HTR-8/SVneo (cell line): ENCODE measurements around the gene STARD4.

Experiments
- DNase-seq: peaks from one replicate; pipeline ENCODE4 v3.0.0; 2011; ENCODE audit warnings: low spot score, mixed read lengths; ENCODE audit not compliant: insufficient read length
- FAIRE-seq: peaks from 2 replicates; lab custom pipeline; 2011; peaks lifted over from hg19 to GRCh38; lab: Jason Lieb, UNC

STARD4 gene

GRCh38 chr5:111530298-111530740 is 18.0 kb upstream of the STARD4 start:
- DNase-seq: peak; percentile 89
- peak; percentile 99 for FAIRE-seq

GRCh38 chr5:111528056-111528455 is 15.7 kb upstream of the STARD4 start:
- FAIRE-seq (no peak), DNase-seq (no peak)

- FAIRE-seq: no peak
- DNase-seq: no peak
These were observed 8.6 kb upstream of the STARD4 start for GRCh38 chr5:111520908-111521307.

GRCh38 chr5:111518777-111519176 is 6.4 kb upstream of the STARD4 start:
- no peak for DNase-seq
- FAIRE-seq: no peak

GRCh38 chr5:111517853-111518501 is 5.6 kb upstream of the STARD4 start:
- no peak for FAIRE-seq

GRCh38 chr5:111514087-111514486 is 1.8 kb upstream of the STARD4 start:
- FAIRE-seq (no peak), DNase-seq (no peak)

More at GRCh38 chr5:111517853-111518501, 5.6 kb upstream of the STARD4 start:
- DNase-seq: no peak

- FAIRE-seq: peak; percentile 51
- DNase-seq: no peak
These were observed 791 bp upstream of the STARD4 start for GRCh38 chr5:111513131-111513520.

GRCh38 chr5:111511831-111512374 is 432 bp downstream of the STARD4 start:
- FAIRE-seq: no peak
- DNase-seq: peak; percentile 32

- DNase-seq (no peak), FAIRE-seq (no peak)
These were observed 1.0 kb downstream of the STARD4 start for GRCh38 chr5:111511174-111511830.

GRCh38 chr5:111509119-111509518 is 3.2 kb downstream of the STARD4 start:
- no peak for FAIRE-seq
- DNase-seq: no peak

- DNase-seq (no peak), FAIRE-seq (no peak)
These were observed 5.1 kb downstream of the STARD4 start for GRCh38 chr5:111507276-111507675.

- FAIRE-seq (no peak), DNase-seq (no peak)
These were observed 7.2 kb downstream of the STARD4 start for GRCh38 chr5:111505096-111505495.

GRCh38 chr5:111502956-111503355 is 9.4 kb downstream of the STARD4 start:
- no peak for DNase-seq
- no peak for FAIRE-seq

GRCh38 chr5:111498346-111498745 is 14.0 kb downstream of the STARD4 start:
- no peak for DNase-seq
- no peak for FAIRE-seq

- no peak for FAIRE-seq
- no peak for DNase-seq
These were observed 17.2 kb downstream of the STARD4 start for GRCh38 chr5:111495159-111495558.

- DNase-seq: peak; percentile 29
- no peak for FAIRE-seq
These were observed 17.9 kb downstream of the STARD4 start for GRCh38 chr5:111494355-111494999.

- DNase-seq (no peak), FAIRE-seq (peak; percentile 59)
These were observed 19.3 kb downstream of the STARD4 start for GRCh38 chr5:111493031-111493430.

- DNase-seq (no peak), FAIRE-seq (no peak)
These were observed 24.0 kb downstream of the STARD4 start for GRCh38 chr5:111488353-111488752.

- FAIRE-seq (no peak), DNase-seq (no peak)
These were observed 25.4 kb downstream of the STARD4 start for GRCh38 chr5:111486926-111487325.

GRCh38 chr5:111486055-111486454 is 26.3 kb downstream of the STARD4 start:
- FAIRE-seq (no peak), DNase-seq (no peak)

GRCh38 chr5:111480346-111480745 is 32.0 kb downstream of the STARD4 start:
- no peak for DNase-seq
- FAIRE-seq: no peak
